Measurements from ENCODE around the gene VAMP1.

VAMP1 gene

GRCh38 chr12:6461401-6462233 lies 8.9 kb downstream of the VAMP1 start:
- H3K36me3 ChIP-seq: peaks cover 34% of the 10 kb centered on the region
- TF ChIP-seq CTCF (IDR thresholded peaks at IDR 0.05; ENCODE audit: low read depth, low read length): no peak
- DNase-seq: no peak
- no peaks in the 10 kb centered on the region for H3K27me3 ChIP-seq (ENCODE audit: insufficient read depth, low read depth, severe bottlenecking)
- no peak overlapping the region for H3K27ac ChIP-seq
- no peaks in the 10 kb centered on the region for H3K9me3 ChIP-seq (ENCODE audit: severe bottlenecking)
- H3K4me3 ChIP-seq (ENCODE audit: low read depth, low read length): no peak overlapping the region

GRCh38 chr12:6460751-6461371 lies 9.6 kb downstream of the VAMP1 start:
- H3K27me3 ChIP-seq (ENCODE audit: insufficient read depth, low read depth, severe bottlenecking): no peaks in the 10 kb centered on the region
- H3K9me3 ChIP-seq (ENCODE audit: severe bottlenecking): no peaks in the 10 kb centered on the region
- H3K4me3 ChIP-seq (ENCODE audit: low read depth, low read length): no peak overlapping the region
- no peak for DNase-seq
- TF ChIP-seq CTCF (IDR thresholded peaks at IDR 0.05; ENCODE audit: low read depth, low read length): no peak
- peaks cover 29% of the 10 kb centered on the region for H3K36me3 ChIP-seq
- H3K27ac ChIP-seq: no peak overlapping the region

DNA sequence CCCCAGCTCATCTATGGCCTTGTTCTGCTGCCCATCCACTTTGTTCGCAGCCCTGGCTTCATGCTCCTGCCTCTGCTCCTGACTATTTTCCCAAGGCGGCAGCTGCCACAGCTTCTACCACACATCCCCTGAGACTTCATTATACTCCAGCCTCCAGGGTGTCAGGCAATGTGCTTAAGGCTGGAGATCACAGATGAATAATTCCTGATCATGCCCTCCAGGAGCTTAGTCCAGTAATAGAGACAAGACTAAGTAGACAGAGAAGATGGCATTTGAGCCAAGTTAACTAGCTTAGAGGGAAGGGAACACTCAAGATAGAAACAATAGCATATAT lies 11.5 kb downstream of the VAMP1 start:
- Histone ChIP-seq H3K27me3 (ENCODE audit: insufficient read depth, low read depth, severe bottlenecking) (no peaks in the 10 kb centered on the region), H3K9me3 (ENCODE audit: severe bottlenecking) (no peaks in the 10 kb centered on the region), H3K27ac (no peak overlapping the region), H3K36me3 (peaks cover 12% of the 10 kb centered on the region), H3K4me3 (ENCODE audit: low read depth, low read length) (no peak overlapping the region)
- DNase-seq: no peak
- no peak for TF ChIP-seq CTCF (IDR thresholded peaks at IDR 0.05; ENCODE audit: low read depth, low read length)

GRCh38 chr12:6458281-6459003 lies 12.0 kb downstream of the VAMP1 start:
- no peak for TF ChIP-seq CTCF (IDR thresholded peaks at IDR 0.05; ENCODE audit: low read depth, low read length)
- H3K27ac ChIP-seq: no peak overlapping the region
- H3K9me3 ChIP-seq (ENCODE audit: severe bottlenecking): no peaks in the 10 kb centered on the region
- DNase-seq: no peak
- H3K4me3 ChIP-seq (ENCODE audit: low read depth, low read length): no peak overlapping the region
- peaks cover 11% of the 10 kb centered on the region for H3K36me3 ChIP-seq
- no peaks in the 10 kb centered on the region for H3K27me3 ChIP-seq (ENCODE audit: insufficient read depth, low read depth, severe bottlenecking)

DNA sequence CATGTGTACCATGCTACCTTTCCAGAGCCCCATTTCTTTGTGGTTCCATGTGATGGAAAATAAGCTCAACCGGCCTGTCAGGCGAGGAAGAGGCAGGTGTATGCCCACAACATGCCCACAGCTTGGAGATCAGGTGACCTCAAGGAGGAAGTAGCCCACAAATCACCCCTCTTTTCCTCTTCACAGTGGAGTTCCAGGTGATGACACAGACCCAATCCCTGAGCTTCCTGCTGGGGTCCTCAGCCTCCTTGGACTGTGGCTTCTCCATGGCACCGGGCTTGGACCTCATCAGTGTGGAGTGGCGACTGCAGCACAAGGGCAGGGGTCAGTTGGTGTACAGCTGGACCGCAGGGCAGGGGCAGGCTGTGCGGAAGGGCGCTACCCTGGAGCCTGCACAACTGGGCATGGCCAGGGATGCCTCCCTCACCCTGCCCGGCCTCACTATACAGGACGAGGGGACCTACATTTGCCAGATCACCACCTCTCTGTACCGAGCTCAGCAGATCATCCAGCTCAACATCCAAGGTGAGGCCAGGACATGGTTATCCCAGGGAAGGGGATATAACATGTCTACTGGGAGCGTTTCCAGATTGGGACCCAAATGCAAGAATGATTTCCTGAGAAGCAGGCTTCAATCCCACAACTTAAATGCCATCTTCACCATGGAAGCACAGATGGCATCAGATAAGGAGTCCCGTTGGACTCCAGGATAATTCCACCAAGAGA lies 13.1 kb downstream of the VAMP1 start:
- no peaks in the 10 kb centered on the region for H3K9me3 ChIP-seq (ENCODE audit: severe bottlenecking)
- no peak overlapping the region for H3K4me3 ChIP-seq (ENCODE audit: low read depth, low read length)
- no peaks in the 10 kb centered on the region for H3K27me3 ChIP-seq (ENCODE audit: insufficient read depth, low read depth, severe bottlenecking)
- TF ChIP-seq CTCF (IDR thresholded peaks at IDR 0.05; ENCODE audit: low read depth, low read length): no peak
- DNase-seq: no peak
- H3K27ac ChIP-seq: no peak overlapping the region
- H3K36me3 ChIP-seq: peaks cover 9% of the 10 kb centered on the region

Measured in WERI-Rb-1 (cell line).